Endothelial cell of umbilical vein (primary cell): ENCODE data around the gene KCNH2. TPM values are rescaled to one million over a fixed set of nuclear protein-coding genes. Genes with fewer than 3 reads are reported as not detected.

Source experiments
- BruUV-seq: library from RNA; stranded (reverse); fragments of 400-500 nt; replicated peaks from 2 replicates; lab custom pipeline; 2021; lab: Mats Ljungman, UMichigan
- CTCF ChIA-PET: fragments of 300-600, 350-600 bp; sonication (Branson Sonifier 250); formaldehyde crosslinking; loops from one replicate; lab custom pipeline; 2021; ENCODE audit warnings: antibody characterized with exemption, inconsistent platforms; lab: Charles Lee
- POLR2A ChIA-PET: fragments of 300-600, 350-600 bp; sonication (Branson Sonifier 250); formaldehyde crosslinking; loops from one replicate; lab custom pipeline; 2021; ENCODE audit warnings: antibody characterized with exemption, inconsistent platforms; lab: Charles Lee
- DNase-seq: peaks from one replicate; pipeline ENCODE4 v3.0.0-alpha.2; 2011; ENCODE audit warnings: low read depth, low spot score
- FAIRE-seq: peaks from 2 replicates; lab custom pipeline; 2011; peaks lifted over from hg19 to GRCh38; lab: Jason Lieb, UNC
- H2AFZ ChIP-seq: 2 replicates; pipeline ENCODE4 v1.6.0; 2012; ENCODE audit warnings: low read depth, low read length, control low read depth, inconsistent platforms
- H3K27ac ChIP-seq: 2 replicates; pipeline ENCODE4 v1.5.1; 2011; ENCODE audit warnings: low read depth, mild to moderate bottlenecking, control low read depth, low read length, moderate library complexity; ENCODE audit not compliant: insufficient read depth
- H3K27me3 ChIP-seq, 2 experiments: 2 replicates each; pipeline versions ENCODE4 v1.6.0 to v1.6.1; 2011; ENCODE audit warnings: low read length in 2 of 2, mixed read lengths in 1 of 2; ENCODE audit not compliant: control insufficient read depth in 2 of 2, insufficient read depth in 2 of 2
- H3K36me3 ChIP-seq, 2 experiments: 2 replicates in 1 of 2; 3 replicates in 1 of 2; pipeline ENCODE4 v1.5.1; 2011; ENCODE audit warnings: low read length in 2 of 2, mild to moderate bottlenecking in 1 of 2, moderate library complexity in 1 of 2; ENCODE audit not compliant: control insufficient read depth in 2 of 2, insufficient read depth in 2 of 2; ENCODE audit errors: extremely low read depth in 1 of 2
- H3K4me1 ChIP-seq: 3 replicates; pipeline ENCODE4 v1.5.1; 2011; ENCODE audit warnings: mild to moderate bottlenecking, low read length; ENCODE audit not compliant: control insufficient read depth, insufficient read depth; ENCODE audit errors: extremely low read depth
- H3K4me2 ChIP-seq: 2 replicates; pipeline ENCODE4 v1.6.1; 2011; ENCODE audit warnings: low read length, control low read depth, mixed read lengths; ENCODE audit not compliant: insufficient read depth
- H3K4me3 ChIP-seq, 3 experiments: fragments of 200-600 bp in 1 of 3; sonication (generic), shearing (Covaris generic) in 1 of 3; replicated peaks in 1 of 3; 2 replicates each; pipeline ENCODE4 v1.5.1; 2011 to 2016; ENCODE audit warnings: control low read depth in 3 of 3, low read length in 3 of 3, mild to moderate bottlenecking in 2 of 3, inconsistent platforms in 1 of 3, low read depth in 1 of 3, moderate library complexity in 1 of 3; ENCODE audit not compliant: insufficient read depth in 1 of 3
- H3K79me2 ChIP-seq: 2 replicates; pipeline ENCODE4 v1.6.0; 2012; ENCODE audit warnings: low read length, inconsistent platforms; ENCODE audit not compliant: control insufficient read depth, insufficient read depth
- H3K9ac ChIP-seq: replicated peaks from 2 replicates; pipeline ENCODE3; 2011; ENCODE audit warnings: low read length, control low read depth; ENCODE audit not compliant: insufficient read depth; ENCODE audit errors: extremely low read depth
- H3K9me1 ChIP-seq: replicated peaks from 3 replicates; pipeline ENCODE4 v1.6.0; 2011; ENCODE audit warnings: mild to moderate bottlenecking, low read length; ENCODE audit not compliant: control insufficient read depth, insufficient read depth; ENCODE audit errors: extremely low read depth
- H3K9me3 ChIP-seq: replicated peaks from 2 replicates; pipeline ENCODE4 v1.5.1; 2012; ENCODE audit warnings: low read length, inconsistent platforms; ENCODE audit not compliant: control insufficient read depth, insufficient read depth
- H4K20me1 ChIP-seq: replicated peaks from 2 replicates; pipeline ENCODE3; 2011; ENCODE audit warnings: mild to moderate bottlenecking, low read length; ENCODE audit not compliant: control insufficient read depth, insufficient read depth; ENCODE audit errors: extremely low read depth
- CTCF ChIP-seq, 2 donors: IDR thresholded peaks; 1 replicate in 1 of 2; 2 replicates in 1 of 2; pipeline ENCODE4 v1.5.1; 2011; ENCODE audit warnings: low read length in 2 of 2, mild to moderate bottlenecking in 2 of 2, moderate library complexity in 2 of 2, control low read depth in 1 of 2, inconsistent platforms in 1 of 2, low read depth in 1 of 2; ENCODE audit not compliant: insufficient read depth in 1 of 2; ENCODE audit errors: extremely low read depth in 1 of 2
- POLR2AphosphoS5 ChIP-seq: IDR thresholded peaks from 2 replicates; pipeline ENCODE4 v1.6.1; 2012; ENCODE audit warnings: low read depth, mild to moderate bottlenecking, control low read depth, low read length, moderate library complexity; ENCODE audit not compliant: insufficient read depth
- dilution Hi-C: fragments of 300-500 bp; cut with MboI; formaldehyde crosslinking; loops from one replicate; pipeline ENCODE4 v1.15.0; 2019; ENCODE audit warnings: low sequenced_read_pairs; ENCODE audit not compliant: extremely low pct_ligation_motif_present
- intact Hi-C: fragments of 100-400 bp; cut with micrococcal nuclease; formaldehyde crosslinking; loops from one replicate; pipeline ENCODE4 v1.10.0; 2022
- polyA plus RNA-seq, 4 experiments: library from polyadenylated mRNA; depleted of rRNA in 3 of 4; stranded (reverse) in 3 of 4; unstranded in 1 of 4; fragments of >200 nt; gene quantifications; 2 replicates each; pipeline versions ENCODE4 v1.2.1 to v1.2.3, GENCODE V29; 2011 to 2012; ENCODE audit warnings: missing spikeins in 1 of 4
- total RNA-seq: library from RNA; stranded (reverse); gene quantifications from 2 replicates; pipeline ENCODE4 v1.2.3, GENCODE V29; 2021

The KCNH2 gene
- total and polyA plus RNA-seq, 2 donors (not counting 3 experiments of a cell fraction or from before 2014, with no cell fraction given) = 0.03 to 0.09 TPM

DNA sequence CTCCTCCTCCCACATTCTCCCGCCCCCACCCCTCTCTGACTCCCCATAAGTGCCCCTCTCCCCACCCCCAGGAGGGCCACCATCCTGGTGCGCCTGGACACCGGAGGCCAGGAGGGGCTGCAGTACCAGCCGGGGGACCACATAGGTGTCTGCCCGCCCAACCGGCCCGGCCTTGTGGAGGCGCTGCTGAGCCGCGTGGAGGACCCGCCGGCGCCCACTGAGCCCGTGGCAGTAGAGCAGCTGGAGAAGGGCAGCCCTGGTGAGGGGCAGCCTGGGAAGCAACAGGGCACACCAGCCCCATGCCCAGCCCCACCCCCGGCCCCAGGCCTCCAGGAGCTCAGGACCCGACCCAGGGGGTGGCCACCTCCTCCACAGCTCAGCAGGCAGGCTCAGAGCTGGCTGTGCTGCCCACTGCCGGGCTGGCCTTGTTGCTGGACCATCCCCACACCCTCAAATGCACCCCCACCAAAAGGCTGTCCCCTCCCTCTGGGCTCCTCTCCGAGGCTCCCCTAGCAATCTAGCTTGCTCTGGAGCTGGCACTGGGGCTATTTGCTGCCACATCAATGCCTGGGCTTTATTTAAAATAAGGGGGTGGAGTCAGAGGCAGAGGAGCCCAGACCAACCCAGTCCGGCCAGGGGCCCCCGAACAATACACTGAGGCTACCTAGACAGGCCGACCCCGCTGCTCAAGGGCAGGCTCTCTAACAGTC, 31.4 kb upstream of the KCNH2 start:
- FAIRE-seq = no peak
- H3K4me1 ChIP-seq = peaks cover 37% of the 10 kb centered on the region
- H3K9me3 ChIP-seq = no peaks in the 10 kb centered on the region
- intact Hi-C loops = no loop called here
- ChIA-PET CTCF (interaction anchor here (1.0 to 9.4 kb wide), 14 partner anchors 9 to 111 kb away, joined by 3 to 107 read pairs (median 8); partner anchors contain the start of genes ATG9B and NOS3), POLR2A (no interaction called here)
- no peaks in the 10 kb centered on the region for H3K79me2 ChIP-seq
- no peak overlapping the region for H3K9ac ChIP-seq
- no peak overlapping the region for H2AFZ ChIP-seq
- H3K4me2 ChIP-seq = no peak overlapping the region
- H3K4me3 ChIP-seq = no peak overlapping the region
- no peak overlapping the region for H3K27ac ChIP-seq
- TF ChIP-seq POLR2AphosphoS5 (no peak), CTCF (IDR thresholded peaks at IDR 0.05; ENCODE audit: extremely low read depth in 1 of 2, insufficient read depth in 1 of 2, low read depth in 1 of 2, low read length in 2 of 2) (peak in 1 of 2 donors; percentile 16)
- no peak for DNase-seq
- H3K36me3 ChIP-seq = peaks cover 0 to 27% of the 10 kb centered on the region in 2 experiments
- H4K20me1 ChIP-seq = no peaks in the 10 kb centered on the region
- no TSS peak for BruUV-seq
- no peaks in the 10 kb centered on the region for H3K27me3 ChIP-seq
- H3K9me1 ChIP-seq = no peaks in the 10 kb centered on the region
- dilution Hi-C loops = no loop called here
